Testis (tissue), 2 donors: ENCODE data around the gene KCNH2.

Experiments
- POLR2A ChIP-seq: fragments of 450-650 bp; IDR thresholded peaks from one replicate; pipeline ENCODE4 v1.6.1; 2017; ENCODE audit warnings: antibody characterized with exemption, mild to moderate bottlenecking, moderate library complexity
- TF ChIP-seq, protein P1 (sequence below), 3 experiments: fragments of 450-650 bp in 2 of 3; fragments of 200-600 bp in 1 of 3; sonication (generic) in 1 of 3; IDR thresholded peaks; one replicate each; pipeline ENCODE4 v1.5.1; 2016 to 2019; ENCODE audit warnings: antibody characterized with exemption in 3 of 3, mild to moderate bottlenecking in 2 of 3, moderate library complexity in 1 of 3

DNA sequence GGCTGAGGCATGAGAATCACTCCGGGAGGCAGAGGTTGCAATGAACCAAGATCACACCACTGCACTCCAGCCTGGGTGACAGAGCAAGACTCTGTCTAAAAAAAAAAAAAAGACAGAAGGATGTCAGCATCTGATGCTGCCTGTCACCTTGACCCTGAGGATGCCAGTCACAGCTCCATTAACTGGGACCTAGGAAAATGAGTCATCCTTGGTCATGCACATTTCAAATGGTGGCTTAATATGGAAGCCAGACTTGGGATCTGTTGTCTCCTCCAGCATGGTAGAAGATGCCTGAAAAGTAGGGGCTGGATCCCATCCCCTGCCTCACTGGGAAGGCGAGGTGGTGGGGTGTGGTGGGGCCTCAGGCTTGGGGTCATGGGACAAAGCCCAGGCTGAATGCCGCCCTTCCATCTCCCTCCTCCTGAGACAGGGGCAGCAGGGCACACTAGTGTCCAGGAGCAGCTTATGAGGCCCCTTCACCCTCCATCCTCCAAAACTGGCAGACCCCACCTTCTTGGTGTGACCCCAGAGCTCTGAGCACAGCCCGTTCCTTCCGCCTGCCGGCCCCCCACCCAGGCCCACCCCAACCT, 14.0 kb upstream of the KCNH2 start:
- no peak for TF ChIP-seq POLR2A
- TF ChIP-seq, protein P1, sequence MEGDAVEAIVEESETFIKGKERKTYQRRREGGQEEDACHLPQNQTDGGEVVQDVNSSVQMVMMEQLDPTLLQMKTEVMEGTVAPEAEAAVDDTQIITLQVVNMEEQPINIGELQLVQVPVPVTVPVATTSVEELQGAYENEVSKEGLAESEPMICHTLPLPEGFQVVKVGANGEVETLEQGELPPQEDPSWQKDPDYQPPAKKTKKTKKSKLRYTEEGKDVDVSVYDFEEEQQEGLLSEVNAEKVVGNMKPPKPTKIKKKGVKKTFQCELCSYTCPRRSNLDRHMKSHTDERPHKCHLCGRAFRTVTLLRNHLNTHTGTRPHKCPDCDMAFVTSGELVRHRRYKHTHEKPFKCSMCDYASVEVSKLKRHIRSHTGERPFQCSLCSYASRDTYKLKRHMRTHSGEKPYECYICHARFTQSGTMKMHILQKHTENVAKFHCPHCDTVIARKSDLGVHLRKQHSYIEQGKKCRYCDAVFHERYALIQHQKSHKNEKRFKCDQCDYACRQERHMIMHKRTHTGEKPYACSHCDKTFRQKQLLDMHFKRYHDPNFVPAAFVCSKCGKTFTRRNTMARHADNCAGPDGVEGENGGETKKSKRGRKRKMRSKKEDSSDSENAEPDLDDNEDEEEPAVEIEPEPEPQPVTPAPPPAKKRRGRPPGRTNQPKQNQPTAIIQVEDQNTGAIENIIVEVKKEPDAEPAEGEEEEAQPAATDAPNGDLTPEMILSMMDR (IDR thresholded peaks at IDR 0.05) = no peak
